NOMO-1 (cell line): ENCODE data around the gene COL4A6.

Experiments
- DNase-seq, 2 experiments: peaks; one replicate each; lab custom pipeline; 2025; ENCODE audit not compliant: unreplicated experiment in 2 of 2; lab: John Stamatoyannopoulos, UW

COL4A6 gene

GRCh38 chrX:108221301-108221864, 216.8 kb downstream of the COL4A6 start:
- DNase-seq, result no peak

GRCh38 chrX:108219949-108220601, 218.1 kb downstream of the COL4A6 start:
- no peak for DNase-seq

GRCh38 chrX:108217876-108218275, 220.3 kb downstream of the COL4A6 start:
- DNase-seq, result no peak

- DNase-seq, result no peak
Measured at GRCh38 chrX:108216919-108217571, 221.2 kb downstream of the COL4A6 start.

GRCh38 chrX:108216405-108216804, 221.8 kb downstream of the COL4A6 start:
- no peak for DNase-seq

- no peak for DNase-seq
Measured at GRCh38 chrX:108211301-108211700, 226.9 kb downstream of the COL4A6 start.

- no peak for DNase-seq
Measured at GRCh38 chrX:108209006-108209554, 229.1 kb downstream of the COL4A6 start.

- DNase-seq, result no peak
Measured at GRCh38 chrX:108203540-108203939, 234.7 kb downstream of the COL4A6 start.

GRCh38 chrX:108199691-108200090, 238.5 kb downstream of the COL4A6 start:
- DNase-seq, result peak; percentile 3 to 10

- DNase-seq, result no peak
Measured at GRCh38 chrX:108199041-108199440, 239.2 kb downstream of the COL4A6 start.

- no peak for DNase-seq
Measured at GRCh38 chrX:108198420-108198819, 239.8 kb downstream of the COL4A6 start.

GRCh38 chrX:108186811-108187210, 251.4 kb downstream of the COL4A6 start:
- no peak for DNase-seq

- DNase-seq, result no peak
Measured at GRCh38 chrX:108178143-108178498, 260.1 kb downstream of the COL4A6 start.

- DNase-seq, result no peak
Measured at GRCh38 chrX:108177351-108178142, 260.7 kb downstream of the COL4A6 start.

GRCh38 chrX:108173874-108174273, 264.3 kb downstream of the COL4A6 start:
- no peak for DNase-seq

GRCh38 chrX:108171671-108172070, 266.6 kb downstream of the COL4A6 start:
- DNase-seq, result no peak

GRCh38 chrX:108169768-108170167, 268.5 kb downstream of the COL4A6 start:
- DNase-seq, result no peak

- DNase-seq, result no peak
Measured at GRCh38 chrX:108168961-108169740, 269.1 kb downstream of the COL4A6 start.

GRCh38 chrX:108167211-108167872, 270.9 kb downstream of the COL4A6 start:
- no peak for DNase-seq
